AG09309 (cell line): ENCODE results near the gene FOXJ1.

ENCODE experiments used
- DNase-seq: peaks from one replicate; pipeline ENCODE4 v3.0.0-alpha.2; 2010; ENCODE audit warnings: low read depth
- H3K4me3 ChIP-seq: 2 replicates; pipeline ENCODE4 v1.5.1; 2011; ENCODE audit warnings: mild to moderate bottlenecking, low read depth, low read length, moderate library complexity; ENCODE audit not compliant: control insufficient read depth
- CTCF ChIP-seq: IDR thresholded peaks from 2 replicates; pipeline ENCODE4 v1.5.1; 2011; ENCODE audit warnings: mild to moderate bottlenecking, low read depth, low read length, inconsistent platforms; ENCODE audit not compliant: insufficient read depth, control insufficient read depth; ENCODE audit errors: missing control alignments

FOXJ1 gene

GRCh38 chr17:76171706-76172105 lies 30.7 kb upstream of the FOXJ1 start:
- no peak overlapping the region for H3K4me3 ChIP-seq
- DNase-seq: no peak

GRCh38 chr17:76170114-76170513 lies 29.1 kb upstream of the FOXJ1 start:
- H3K4me3 ChIP-seq: no peak overlapping the region
- no peak for TF ChIP-seq CTCF
- no peak for DNase-seq

More at GRCh38 chr17:76171706-76172105, 30.7 kb upstream of the FOXJ1 start:
- TF ChIP-seq CTCF: no peak

GRCh38 chr17:76166906-76167305 lies 25.9 kb upstream of the FOXJ1 start:
- H3K4me3 ChIP-seq: no peak overlapping the region
- TF ChIP-seq CTCF: no peak
- no peak for DNase-seq

- no peak for DNase-seq
- no peak for TF ChIP-seq CTCF
- no peak overlapping the region for H3K4me3 ChIP-seq
Observed at GRCh38 chr17:76166168-76166567, 25.1 kb upstream of the FOXJ1 start.

DNA sequence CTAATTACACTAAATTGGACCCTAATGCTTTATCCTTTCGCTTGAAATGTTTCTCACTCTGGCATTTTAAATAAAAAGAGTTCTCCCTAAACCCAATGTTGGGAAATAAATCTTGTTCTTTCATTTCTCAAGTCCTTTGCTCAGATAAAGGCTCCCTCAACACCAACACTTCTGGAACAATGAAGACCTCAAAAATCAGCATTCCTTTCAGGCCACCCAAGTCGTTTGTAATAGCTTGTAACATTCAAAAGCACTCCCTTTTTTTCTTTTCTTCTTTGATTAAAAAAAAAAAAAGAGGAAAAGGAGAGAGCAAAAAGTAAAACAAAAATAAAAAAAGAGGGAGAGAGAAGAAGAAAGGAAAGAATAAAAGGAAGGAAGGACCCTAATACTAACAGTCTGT lies 23.3 kb upstream of the FOXJ1 start:
- no peak overlapping the region for H3K4me3 ChIP-seq
- no peak for DNase-seq
- TF ChIP-seq CTCF: no peak

GRCh38 chr17:76163919-76164318 lies 22.9 kb upstream of the FOXJ1 start:
- no peak for TF ChIP-seq CTCF
- DNase-seq: no peak
- H3K4me3 ChIP-seq: no peak overlapping the region

DNA sequence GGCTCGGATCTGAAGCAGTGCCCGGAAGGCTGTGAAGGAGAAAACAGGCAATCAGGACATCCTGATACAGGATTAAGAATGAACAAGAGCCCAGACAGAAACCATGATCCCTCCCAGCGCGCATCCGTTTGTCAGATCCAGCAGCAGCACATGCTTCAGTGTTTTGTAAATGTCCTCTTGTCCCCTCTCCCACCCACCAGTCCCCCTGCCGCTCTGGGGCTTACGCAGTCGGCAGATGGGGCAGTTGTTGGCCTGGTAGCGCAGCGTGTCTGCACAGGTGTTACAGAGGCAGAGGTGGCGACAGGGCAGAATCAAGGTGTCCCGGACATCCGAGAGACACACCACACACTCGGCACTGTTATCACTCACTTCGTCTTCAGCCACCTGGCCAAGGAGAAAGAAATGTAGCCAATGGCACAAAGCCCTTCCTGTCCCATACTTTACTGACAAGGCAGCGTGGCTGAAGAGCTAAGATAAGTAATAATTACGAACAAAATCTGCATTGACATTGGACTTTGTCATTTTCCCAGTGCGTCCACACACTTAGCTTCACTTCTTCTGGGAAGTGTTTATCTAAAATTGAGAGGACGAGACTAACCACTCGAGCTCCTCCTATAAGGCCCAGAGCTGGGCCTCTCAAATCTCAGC lies 20.7 kb upstream of the FOXJ1 start:
- TF ChIP-seq CTCF: no peak
- no peak overlapping the region for H3K4me3 ChIP-seq
- DNase-seq: no peak
